ENCODE data around the gene PSD. TPM values are rescaled to one million over a fixed set of nuclear protein-coding genes. Genes with fewer than 3 reads are reported as not detected.

PSD gene
- polyA plus RNA-seq, 1 donor from 2014 or later = 68.8 TPM

DNA sequence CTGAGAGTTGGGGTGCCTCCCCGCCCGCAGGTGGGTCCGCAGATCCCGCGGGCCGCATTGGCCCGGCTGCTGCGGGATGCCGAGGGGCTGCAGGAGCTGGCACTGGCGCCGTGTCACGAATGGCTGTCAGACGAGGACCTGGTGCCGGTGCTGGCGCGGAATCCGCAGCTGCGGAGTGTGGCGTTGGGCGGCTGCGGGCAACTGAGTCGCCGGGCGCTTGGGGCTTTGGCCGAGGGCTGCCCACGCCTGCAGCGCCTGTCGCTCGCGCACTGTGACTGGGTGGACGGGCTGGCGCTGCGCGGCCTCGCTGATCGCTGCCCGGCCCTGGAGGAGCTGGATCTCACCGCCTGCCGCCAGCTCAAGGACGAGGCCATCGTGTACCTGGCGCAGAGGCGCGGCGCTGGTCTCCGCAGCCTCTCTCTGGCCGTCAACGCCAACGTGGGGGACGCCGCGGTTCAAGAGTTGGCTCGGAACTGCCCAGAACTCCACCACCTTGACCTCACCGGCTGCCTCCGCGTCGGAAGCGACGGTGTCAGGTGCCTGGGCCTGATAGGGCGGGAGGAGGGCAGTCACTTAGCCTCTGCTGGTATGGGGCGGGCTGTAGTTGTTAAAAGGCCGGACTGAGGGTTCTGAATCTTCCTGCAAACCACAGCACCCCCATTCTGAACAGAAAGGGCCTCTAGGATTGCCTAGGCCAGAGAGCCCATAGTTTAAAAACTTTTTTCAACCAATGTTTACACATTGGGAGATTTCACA, 3.4 kb upstream of the PSD start:
- Histone ChIP-seq H3K4me2 (ENCODE audit: low read length) (peak overlapping the region; percentile 53), H3K9me3 (ENCODE audit: low read length) (no peaks in the 10 kb centered on the region), H3K9me2 (ENCODE audit: insufficient read depth, low read length) (no peaks in the 10 kb centered on the region), H3F3A (ENCODE audit: insufficient read depth, low read length, poor library complexity, severe bottlenecking) (peaks cover 6% of the 10 kb centered on the region), H3K27me3 (ENCODE audit: insufficient read depth, low read depth, low read length) (no peaks in the 10 kb centered on the region), H3K36me3 (ENCODE audit: insufficient read depth, low read length) (no peaks in the 10 kb centered on the region), H2AFZ (ENCODE audit: low read depth, low read length) (no peak overlapping the region), H4K20me1 (ENCODE audit: insufficient read depth) (no peaks in the 10 kb centered on the region), H3K4me3 (ENCODE audit: low read length) (peak overlapping the region; percentile 97), H3K9ac (ENCODE audit: low read length) (peak overlapping the region; percentile 84), H3K79me2 (replicated peaks; ENCODE audit: insufficient read depth, low read length) (no peaks in the 10 kb centered on the region), H3K27ac (ENCODE audit: low read length) (peak overlapping the region; percentile 93)
- TF ChIP-seq EP300 (conservative IDR thresholded peaks at IDR 0.05; ENCODE audit: poor library complexity, severe bottlenecking) (no peak), EZH2 (IDR thresholded peaks at IDR 0.05; ENCODE audit: borderline replicate concordance, insufficient read depth, low read length, poor library complexity, severe bottlenecking) (no peak), SMC3 (conservative IDR thresholded peaks at IDR 0.05; ENCODE audit: poor library complexity) (no peak), MXI1 (conservative IDR thresholded peaks at IDR 0.05; ENCODE audit: poor library complexity, severe bottlenecking) (no peak)
- TF ChIP-seq, protein P1, sequence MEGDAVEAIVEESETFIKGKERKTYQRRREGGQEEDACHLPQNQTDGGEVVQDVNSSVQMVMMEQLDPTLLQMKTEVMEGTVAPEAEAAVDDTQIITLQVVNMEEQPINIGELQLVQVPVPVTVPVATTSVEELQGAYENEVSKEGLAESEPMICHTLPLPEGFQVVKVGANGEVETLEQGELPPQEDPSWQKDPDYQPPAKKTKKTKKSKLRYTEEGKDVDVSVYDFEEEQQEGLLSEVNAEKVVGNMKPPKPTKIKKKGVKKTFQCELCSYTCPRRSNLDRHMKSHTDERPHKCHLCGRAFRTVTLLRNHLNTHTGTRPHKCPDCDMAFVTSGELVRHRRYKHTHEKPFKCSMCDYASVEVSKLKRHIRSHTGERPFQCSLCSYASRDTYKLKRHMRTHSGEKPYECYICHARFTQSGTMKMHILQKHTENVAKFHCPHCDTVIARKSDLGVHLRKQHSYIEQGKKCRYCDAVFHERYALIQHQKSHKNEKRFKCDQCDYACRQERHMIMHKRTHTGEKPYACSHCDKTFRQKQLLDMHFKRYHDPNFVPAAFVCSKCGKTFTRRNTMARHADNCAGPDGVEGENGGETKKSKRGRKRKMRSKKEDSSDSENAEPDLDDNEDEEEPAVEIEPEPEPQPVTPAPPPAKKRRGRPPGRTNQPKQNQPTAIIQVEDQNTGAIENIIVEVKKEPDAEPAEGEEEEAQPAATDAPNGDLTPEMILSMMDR (IDR thresholded peaks at IDR 0.05; ENCODE audit: poor library complexity, severe bottlenecking) = no peak

DNA sequence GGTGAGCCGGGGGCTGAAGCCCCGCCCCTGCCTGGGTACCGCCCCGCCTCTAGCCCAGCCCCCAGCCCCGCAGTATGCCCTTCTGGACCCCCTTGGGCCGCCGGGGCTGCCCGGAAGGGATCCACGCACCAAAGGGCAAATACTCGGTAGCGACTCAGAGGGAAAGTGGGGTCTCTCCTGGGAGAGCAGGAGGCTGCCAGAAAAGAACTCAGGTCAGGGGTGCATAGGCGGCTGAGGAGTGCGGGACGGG, 2.8 kb upstream of the PSD start:
- TF ChIP-seq RAD21 (conservative IDR thresholded peaks at IDR 0.05) (no peak), MXI1 (conservative IDR thresholded peaks at IDR 0.05; ENCODE audit: poor library complexity, severe bottlenecking) (no peak), POLR2AphosphoS5 (IDR thresholded peaks at IDR 0.05) (no peak), TAF1 (IDR thresholded peaks at IDR 0.05; ENCODE audit: low read depth) (no peak), SMC3 (conservative IDR thresholded peaks at IDR 0.05; ENCODE audit: poor library complexity) (no peak), EP300 (conservative IDR thresholded peaks at IDR 0.05; ENCODE audit: poor library complexity, severe bottlenecking) (no peak), EZH2 (IDR thresholded peaks at IDR 0.05; ENCODE audit: borderline replicate concordance, insufficient read depth, low read length, poor library complexity, severe bottlenecking) (no peak)
- TF ChIP-seq, protein P2, sequence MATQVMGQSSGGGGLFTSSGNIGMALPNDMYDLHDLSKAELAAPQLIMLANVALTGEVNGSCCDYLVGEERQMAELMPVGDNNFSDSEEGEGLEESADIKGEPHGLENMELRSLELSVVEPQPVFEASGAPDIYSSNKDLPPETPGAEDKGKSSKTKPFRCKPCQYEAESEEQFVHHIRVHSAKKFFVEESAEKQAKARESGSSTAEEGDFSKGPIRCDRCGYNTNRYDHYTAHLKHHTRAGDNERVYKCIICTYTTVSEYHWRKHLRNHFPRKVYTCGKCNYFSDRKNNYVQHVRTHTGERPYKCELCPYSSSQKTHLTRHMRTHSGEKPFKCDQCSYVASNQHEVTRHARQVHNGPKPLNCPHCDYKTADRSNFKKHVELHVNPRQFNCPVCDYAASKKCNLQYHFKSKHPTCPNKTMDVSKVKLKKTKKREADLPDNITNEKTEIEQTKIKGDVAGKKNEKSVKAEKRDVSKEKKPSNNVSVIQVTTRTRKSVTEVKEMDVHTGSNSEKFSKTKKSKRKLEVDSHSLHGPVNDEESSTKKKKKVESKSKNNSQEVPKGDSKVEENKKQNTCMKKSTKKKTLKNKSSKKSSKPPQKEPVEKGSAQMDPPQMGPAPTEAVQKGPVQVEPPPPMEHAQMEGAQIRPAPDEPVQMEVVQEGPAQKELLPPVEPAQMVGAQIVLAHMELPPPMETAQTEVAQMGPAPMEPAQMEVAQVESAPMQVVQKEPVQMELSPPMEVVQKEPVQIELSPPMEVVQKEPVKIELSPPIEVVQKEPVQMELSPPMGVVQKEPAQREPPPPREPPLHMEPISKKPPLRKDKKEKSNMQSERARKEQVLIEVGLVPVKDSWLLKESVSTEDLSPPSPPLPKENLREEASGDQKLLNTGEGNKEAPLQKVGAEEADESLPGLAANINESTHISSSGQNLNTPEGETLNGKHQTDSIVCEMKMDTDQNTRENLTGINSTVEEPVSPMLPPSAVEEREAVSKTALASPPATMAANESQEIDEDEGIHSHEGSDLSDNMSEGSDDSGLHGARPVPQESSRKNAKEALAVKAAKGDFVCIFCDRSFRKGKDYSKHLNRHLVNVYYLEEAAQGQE (IDR thresholded peaks at IDR 0.05; ENCODE audit: borderline replicate concordance) = no peak
- TF ChIP-seq, protein P1 (IDR thresholded peaks at IDR 0.05; ENCODE audit: poor library complexity, severe bottlenecking) = no peak
- Histone ChIP-seq H3K27me3 (ENCODE audit: insufficient read depth, low read depth, low read length) (no peaks in the 10 kb centered on the region), H3F3A (ENCODE audit: insufficient read depth, low read length, poor library complexity, severe bottlenecking) (peaks cover 6% of the 10 kb centered on the region), H2AFZ (ENCODE audit: low read depth, low read length) (peak overlapping the region; percentile 69), H3K4me3 (ENCODE audit: low read length) (peak overlapping the region; percentile 97), H3K27ac (ENCODE audit: low read length) (peak overlapping the region; percentile 93), H3K9me3 (ENCODE audit: low read length) (no peaks in the 10 kb centered on the region), H4K20me1 (ENCODE audit: insufficient read depth) (no peaks in the 10 kb centered on the region), H3K36me3 (ENCODE audit: insufficient read depth, low read length) (no peaks in the 10 kb centered on the region), H3K4me2 (ENCODE audit: low read length) (peak overlapping the region; percentile 53), H3K79me2 (replicated peaks; ENCODE audit: insufficient read depth, low read length) (no peaks in the 10 kb centered on the region), H3K9ac (ENCODE audit: low read length) (peak overlapping the region; percentile 84), H3K9me2 (ENCODE audit: insufficient read depth, low read length) (no peaks in the 10 kb centered on the region)
